PC-3 (cell line): ENCODE results near the gene ADD1.

Source experiments
- EZH2 ChIP-seq: fragments of 300-600 bp; sonication (generic); IDR thresholded peaks from one replicate; pipeline ENCODE4 v1.6.1; 2017; ENCODE audit warnings: antibody characterized with exemption, mild to moderate bottlenecking, low read length; ENCODE audit not compliant: unreplicated experiment
- EZH2phosphoT487 ChIP-seq: fragments of 300-600 bp; sonication (generic); IDR thresholded peaks from 2 replicates; pipeline ENCODE4 v1.6.1; 2018; ENCODE audit warnings: mild to moderate bottlenecking, antibody characterized with exemption, low read length, borderline replicate concordance
- TF ChIP-seq, protein P1 (sequence below): fragments of 300-600 bp; sonication (generic); conservative IDR thresholded peaks from 2 replicates; pipeline ENCODE4 v1.5.1; 2017; ENCODE audit warnings: antibody characterized with exemption, low read depth, mild to moderate bottlenecking, low read length

GRCh38 chr4:2799971-2800690, 43.5 kb upstream of the ADD1 start:
- TF ChIP-seq EZH2 (no peak), EZH2phosphoT487 (no peak)
- TF ChIP-seq, protein P1, sequence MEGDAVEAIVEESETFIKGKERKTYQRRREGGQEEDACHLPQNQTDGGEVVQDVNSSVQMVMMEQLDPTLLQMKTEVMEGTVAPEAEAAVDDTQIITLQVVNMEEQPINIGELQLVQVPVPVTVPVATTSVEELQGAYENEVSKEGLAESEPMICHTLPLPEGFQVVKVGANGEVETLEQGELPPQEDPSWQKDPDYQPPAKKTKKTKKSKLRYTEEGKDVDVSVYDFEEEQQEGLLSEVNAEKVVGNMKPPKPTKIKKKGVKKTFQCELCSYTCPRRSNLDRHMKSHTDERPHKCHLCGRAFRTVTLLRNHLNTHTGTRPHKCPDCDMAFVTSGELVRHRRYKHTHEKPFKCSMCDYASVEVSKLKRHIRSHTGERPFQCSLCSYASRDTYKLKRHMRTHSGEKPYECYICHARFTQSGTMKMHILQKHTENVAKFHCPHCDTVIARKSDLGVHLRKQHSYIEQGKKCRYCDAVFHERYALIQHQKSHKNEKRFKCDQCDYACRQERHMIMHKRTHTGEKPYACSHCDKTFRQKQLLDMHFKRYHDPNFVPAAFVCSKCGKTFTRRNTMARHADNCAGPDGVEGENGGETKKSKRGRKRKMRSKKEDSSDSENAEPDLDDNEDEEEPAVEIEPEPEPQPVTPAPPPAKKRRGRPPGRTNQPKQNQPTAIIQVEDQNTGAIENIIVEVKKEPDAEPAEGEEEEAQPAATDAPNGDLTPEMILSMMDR = no peak
